C4-2B (cell line): ENCODE measurements around the gene SLC35B3.
"Not testable (repeated sequence)": the region's sequence is repeated elsewhere in the genome, so short reads cannot be mapped to it uniquely, and the experiment has no call there.

Source experiments
- H3K27ac ChIP-seq: fragments of 450-650 bp; 2 replicates; pipeline ENCODE4 v1.5.1; 2017
- ZFX ChIP-seq: fragments of 450-650 bp; IDR thresholded peaks from 2 replicates; pipeline ENCODE4 v1.6.1; 2017
- TF ChIP-seq, protein P1 (sequence below): fragments of 450-650 bp; conservative IDR thresholded peaks from 2 replicates; pipeline ENCODE4 v1.5.1; 2017; ENCODE audit warnings: mild to moderate bottlenecking

SLC35B3 gene

DNA sequence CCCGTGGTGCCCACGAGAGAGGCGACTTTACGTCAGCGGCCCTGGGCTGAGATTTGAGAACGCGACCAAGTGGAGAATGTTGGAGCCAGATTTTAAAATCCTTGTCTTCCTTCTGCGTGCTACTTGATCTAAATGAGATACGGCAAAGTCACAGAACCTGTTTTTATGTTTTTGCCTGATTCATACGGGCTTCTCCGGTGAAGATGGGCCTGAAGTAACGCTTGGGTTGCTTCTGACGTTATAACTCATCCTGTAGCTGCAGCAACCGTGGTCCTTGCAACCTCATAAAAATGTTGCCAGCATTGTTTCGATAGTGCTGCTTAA is 462 bp upstream of the SLC35B3 start:
- H3K27ac ChIP-seq = peak overlapping the region; percentile 90
- peak; percentile 62; the same call in 1 of the 2 replicates for TF ChIP-seq ZFX
- TF ChIP-seq, protein P1, sequence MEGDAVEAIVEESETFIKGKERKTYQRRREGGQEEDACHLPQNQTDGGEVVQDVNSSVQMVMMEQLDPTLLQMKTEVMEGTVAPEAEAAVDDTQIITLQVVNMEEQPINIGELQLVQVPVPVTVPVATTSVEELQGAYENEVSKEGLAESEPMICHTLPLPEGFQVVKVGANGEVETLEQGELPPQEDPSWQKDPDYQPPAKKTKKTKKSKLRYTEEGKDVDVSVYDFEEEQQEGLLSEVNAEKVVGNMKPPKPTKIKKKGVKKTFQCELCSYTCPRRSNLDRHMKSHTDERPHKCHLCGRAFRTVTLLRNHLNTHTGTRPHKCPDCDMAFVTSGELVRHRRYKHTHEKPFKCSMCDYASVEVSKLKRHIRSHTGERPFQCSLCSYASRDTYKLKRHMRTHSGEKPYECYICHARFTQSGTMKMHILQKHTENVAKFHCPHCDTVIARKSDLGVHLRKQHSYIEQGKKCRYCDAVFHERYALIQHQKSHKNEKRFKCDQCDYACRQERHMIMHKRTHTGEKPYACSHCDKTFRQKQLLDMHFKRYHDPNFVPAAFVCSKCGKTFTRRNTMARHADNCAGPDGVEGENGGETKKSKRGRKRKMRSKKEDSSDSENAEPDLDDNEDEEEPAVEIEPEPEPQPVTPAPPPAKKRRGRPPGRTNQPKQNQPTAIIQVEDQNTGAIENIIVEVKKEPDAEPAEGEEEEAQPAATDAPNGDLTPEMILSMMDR = no peak

DNA sequence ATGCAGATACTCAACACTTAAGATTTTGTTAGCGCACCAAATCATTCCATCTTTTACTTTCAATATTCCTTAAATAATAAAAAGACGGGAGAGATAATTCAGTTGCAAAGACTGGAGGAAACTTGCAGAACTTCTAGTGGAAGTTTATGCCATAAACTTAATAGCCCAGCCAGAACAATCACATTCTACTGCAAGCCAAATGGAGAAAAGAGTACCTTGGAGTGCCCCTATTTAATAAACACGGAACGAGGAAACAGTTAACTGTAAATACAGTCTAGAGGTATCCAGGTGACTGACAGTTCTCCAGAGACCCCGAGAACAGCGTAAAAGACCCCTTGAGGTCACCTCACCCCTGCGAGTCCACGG is 635 bp downstream of the SLC35B3 start:
- no peak for TF ChIP-seq ZFX
- TF ChIP-seq, protein P1 = no peak
- peak overlapping the region; percentile 90 for H3K27ac ChIP-seq

DNA sequence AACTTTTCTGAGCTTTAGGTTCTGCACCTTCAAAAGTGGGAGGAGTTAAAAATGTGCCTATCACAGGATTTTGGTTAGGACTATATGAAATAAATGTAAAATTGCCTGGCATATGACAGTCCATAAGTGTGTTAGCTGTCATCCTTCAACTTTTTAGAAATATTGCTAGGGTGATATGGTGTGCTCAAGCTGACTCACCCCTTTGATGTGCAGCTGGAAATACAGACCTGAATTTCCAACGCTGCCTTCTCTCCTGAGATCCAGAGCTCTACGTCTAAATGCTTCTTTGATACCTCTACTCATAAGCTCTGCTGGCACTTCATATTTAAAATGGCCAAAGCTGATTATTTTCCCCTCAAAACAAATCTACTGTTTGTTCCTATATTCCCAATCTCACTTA is 2.7 kb downstream of the SLC35B3 start:
- no peak overlapping the region for H3K27ac ChIP-seq
- TF ChIP-seq ZFX = no peak
- TF ChIP-seq, protein P1 = no peak

DNA sequence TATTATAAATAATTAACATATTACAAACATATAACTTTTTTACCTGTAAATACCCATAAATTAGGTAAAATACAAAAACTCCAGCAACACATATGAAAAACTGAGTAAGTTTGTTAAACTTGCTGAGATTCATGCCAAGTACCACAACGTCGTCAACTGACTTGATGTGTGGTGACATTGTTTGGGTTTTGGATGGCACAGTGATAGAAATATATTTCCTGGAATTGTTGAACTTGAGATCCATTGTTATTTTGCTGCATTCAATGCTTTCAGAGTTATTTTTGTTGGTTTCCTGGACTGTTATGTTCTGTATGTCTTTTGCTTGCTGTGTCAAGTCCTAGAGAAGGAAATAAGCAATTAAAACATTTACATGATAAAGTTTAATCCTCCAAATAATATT is 5.5 kb downstream of the SLC35B3 start:
- H3K27ac ChIP-seq = no peak overlapping the region
- no peak for TF ChIP-seq ZFX
- TF ChIP-seq, protein P1 = no peak

DNA sequence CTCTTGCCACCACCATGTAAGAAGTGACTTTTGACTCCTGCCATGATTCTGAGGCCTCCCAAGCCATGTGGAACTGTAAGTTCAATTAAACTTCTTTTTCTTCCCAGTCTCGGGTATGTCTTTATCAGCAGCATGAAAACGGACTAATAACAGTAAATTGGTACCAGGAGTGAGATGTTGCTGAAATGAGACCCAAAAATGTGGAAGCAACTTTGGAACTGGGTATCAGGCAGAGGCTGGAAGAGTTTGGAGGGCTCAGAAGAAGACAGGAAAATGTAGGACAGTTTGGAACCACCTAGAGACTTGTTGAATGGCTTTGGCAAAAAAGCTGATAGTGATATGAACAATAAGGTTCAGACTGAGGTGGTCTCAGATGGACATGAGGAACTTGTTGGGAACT is 8.8 kb downstream of the SLC35B3 start:
- not testable (repeated sequence) for H3K27ac ChIP-seq

DNA sequence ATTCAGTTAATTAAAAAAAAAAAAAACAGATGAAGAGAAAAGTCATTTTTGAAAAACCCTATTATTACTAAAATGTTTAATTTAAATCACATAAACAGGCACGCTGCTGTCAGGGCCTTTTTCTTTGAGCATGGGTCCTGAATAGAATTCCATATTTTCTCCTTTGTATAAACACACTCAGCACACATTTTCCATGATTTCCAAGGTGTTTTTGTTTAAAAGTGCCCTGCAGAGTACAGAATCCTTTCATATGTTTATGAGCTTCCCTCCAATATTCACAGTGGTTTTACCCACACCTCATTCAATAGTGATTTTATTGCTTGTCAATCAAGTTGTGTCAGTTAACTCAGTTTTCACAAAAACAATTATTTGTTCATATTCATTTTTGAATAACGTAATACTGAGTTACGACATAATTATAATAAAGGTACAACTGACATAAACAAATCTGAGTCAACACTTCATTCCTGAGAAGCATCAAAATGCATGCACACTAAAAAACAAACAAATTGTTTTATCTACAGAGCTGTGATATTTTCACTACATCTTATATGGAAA is 15.2 kb downstream of the SLC35B3 start:
- no peak for TF ChIP-seq ZFX
- TF ChIP-seq, protein P1 = no peak
- H3K27ac ChIP-seq = no peak overlapping the region

DNA sequence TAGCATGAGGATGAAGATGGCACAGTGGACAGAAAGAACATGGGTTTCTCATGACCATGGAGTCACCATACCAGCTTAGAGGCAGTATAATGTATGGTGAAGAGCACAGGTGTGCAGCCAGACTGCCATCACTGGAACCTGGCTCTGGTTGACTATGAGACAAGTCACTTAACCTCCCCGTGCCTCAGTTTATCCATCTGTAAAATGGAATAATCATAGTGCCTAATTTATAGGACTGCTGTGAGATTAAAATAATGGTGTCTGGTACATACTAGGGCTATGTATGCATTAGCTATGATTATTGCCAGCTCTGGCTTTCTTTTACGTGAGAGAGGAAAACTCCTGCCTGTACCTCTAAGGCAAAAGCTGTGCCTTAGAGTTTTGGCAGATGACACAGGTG is 19.4 kb downstream of the SLC35B3 start:
- TF ChIP-seq, protein P1 = no peak
- no peak for TF ChIP-seq ZFX

DNA sequence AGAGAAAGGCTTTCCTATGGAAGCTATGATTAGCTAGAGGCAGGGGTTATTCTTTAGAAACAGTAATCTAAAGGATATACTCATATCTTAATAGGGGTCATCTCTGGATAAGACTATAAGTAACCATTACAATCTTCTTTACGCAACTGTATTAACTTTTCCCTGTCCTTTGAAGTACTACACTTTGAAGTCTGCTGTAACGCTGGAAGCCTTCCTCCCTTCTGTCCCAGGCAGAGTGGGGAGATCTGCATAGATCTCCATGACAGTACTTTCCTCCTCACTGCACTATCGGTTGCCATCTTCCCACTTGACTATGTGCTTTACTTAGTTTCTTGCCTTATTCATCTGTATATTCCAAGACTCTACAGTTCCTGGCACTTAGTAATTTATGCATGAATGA is 20.1 kb downstream of the SLC35B3 start:
- TF ChIP-seq ZFX = no peak
- TF ChIP-seq, protein P1 = no peak

More for the DNA sequence above, 19.4 kb downstream of the SLC35B3 start:
- no peak overlapping the region for H3K27ac ChIP-seq

More for the DNA sequence above, 20.1 kb downstream of the SLC35B3 start:
- H3K27ac ChIP-seq = no peak overlapping the region
